ENCODE measurements around the gene MFRP.

The MFRP gene

GRCh38 chr11:119338318-119338890 is 8.1 kb downstream of the MFRP start:
- DNase-seq (ENCODE audit: low spot score), result peak; percentile 85

GRCh38 chr11:119337581-119338317 is 8.8 kb downstream of the MFRP start:
- no peak for DNase-seq (ENCODE audit: low spot score)

DNA sequence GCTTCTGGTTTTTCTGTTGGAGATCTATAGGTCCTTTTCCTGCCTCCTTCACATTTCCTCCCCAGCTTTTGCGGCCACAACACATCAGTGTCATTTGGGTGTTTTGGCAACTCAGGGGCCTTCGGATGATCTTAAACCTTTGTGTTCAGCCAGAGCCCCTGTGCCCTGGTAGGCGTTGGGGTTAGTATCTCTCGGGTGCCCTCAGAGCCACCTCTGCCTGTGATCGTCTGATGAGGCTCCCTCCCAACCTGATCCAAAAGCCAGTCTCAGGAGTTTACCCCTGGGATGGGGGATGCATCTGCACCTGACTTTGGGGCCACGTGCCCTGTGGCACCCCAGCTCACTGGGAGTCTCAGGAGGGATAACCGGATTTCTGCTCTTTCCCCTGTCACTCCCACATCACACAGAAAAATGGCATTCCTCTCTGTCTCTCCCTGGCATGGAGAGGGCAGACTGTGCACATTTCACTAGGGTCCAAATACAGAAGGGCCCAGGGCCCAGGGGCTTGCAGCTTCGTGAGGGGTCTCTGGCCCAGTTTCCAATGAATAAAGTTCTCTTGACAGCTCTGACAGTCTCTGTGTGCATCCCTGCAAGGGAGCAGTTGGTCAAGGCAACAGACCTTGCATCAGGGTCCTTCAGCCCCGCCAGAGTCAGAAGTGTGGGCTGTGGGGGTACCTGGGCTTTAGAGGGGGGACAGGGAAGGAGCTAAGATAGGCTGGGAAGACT is 9.6 kb downstream of the MFRP start:
- DNase-seq (ENCODE audit: low spot score), result no peak

GRCh38 chr11:119335655-119336543 is 10.6 kb downstream of the MFRP start:
- DNase-seq (ENCODE audit: low spot score), result no peak

DNA sequence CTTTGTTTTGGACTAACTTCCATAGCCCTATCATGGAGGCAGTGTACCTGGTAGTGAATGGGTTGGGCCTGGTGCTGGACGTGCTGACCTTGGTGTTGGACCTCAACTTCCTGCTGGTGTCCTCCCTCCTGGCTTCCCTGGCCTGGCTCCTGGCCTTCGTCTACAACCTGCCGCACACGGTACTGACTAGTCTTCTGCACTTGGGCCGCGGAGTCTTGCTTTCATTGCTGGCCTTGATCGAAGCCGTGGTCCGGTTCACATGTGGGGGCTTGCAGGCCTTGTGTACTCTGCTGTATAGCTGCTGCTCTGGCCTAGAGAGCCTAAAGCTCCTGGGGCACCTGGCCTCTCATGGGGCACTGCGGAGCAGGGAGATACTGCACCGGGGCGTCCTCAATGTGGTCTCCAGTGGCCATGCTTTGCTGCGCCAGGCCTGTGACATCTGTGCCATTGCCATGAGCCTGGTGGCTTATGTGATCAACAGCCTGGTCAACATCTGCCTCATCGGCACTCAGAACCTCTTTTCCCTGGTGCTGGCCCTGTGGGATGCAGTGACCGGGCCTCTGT is 11.3 kb downstream of the MFRP start:
- no peak for DNase-seq (ENCODE audit: low spot score)

DNA sequence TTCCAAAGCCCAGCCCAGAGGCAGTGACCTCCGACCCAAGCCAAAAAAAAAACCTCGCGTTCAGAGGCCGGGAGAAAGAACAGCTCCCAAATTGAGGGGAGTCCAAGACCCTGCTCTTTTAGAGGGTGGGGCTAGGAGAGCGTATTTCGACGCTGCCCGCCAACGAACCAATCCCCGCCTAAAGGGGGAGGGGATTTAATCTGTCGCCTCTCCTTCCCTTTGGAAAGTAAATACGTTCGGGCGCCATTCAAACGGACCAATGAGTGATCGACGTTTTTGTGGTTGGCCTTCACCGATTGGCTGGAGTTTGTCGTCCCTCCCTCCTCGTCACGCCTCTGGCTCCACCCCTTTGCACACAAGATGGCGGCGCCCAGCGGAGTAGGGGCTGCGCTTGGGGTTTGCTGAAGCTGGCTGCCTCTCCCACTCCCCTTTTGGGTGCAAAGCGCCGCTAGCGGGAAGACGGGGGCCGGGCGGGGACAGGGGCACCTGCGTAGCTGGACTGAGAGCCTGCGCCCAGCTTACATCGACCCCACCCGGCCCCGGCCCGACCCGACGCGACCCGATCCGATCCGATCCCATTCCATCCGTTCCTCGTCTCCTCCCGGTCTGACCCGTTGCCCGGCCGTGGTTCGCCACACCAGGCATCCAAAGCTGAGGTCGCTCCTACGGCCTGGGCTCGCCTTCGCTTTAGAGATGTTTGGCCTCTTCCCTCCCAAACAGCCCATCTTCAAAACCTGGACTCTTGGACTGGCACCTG is 12.2 kb downstream of the MFRP start, which contains the start of gene RNF26:
Gene RNF26, plus strand, starts transcription at position 354 of the 757 bp plus-strand sequence. CDS start 596 bp downstream, outside the sequence.
- peak; percentile 99 for DNase-seq (ENCODE audit: low spot score)

GRCh38 chr11:119332111-119332765 is 14.3 kb downstream of the MFRP start:
- DNase-seq (ENCODE audit: low spot score), result no peak

GRCh38 chr11:119330237-119330636 is 16.3 kb downstream of the MFRP start:
- no peak for DNase-seq (ENCODE audit: low spot score)

GRCh38 chr11:119329320-119329719 is 17.2 kb downstream of the MFRP start:
- no peak for DNase-seq (ENCODE audit: low spot score)

DNA sequence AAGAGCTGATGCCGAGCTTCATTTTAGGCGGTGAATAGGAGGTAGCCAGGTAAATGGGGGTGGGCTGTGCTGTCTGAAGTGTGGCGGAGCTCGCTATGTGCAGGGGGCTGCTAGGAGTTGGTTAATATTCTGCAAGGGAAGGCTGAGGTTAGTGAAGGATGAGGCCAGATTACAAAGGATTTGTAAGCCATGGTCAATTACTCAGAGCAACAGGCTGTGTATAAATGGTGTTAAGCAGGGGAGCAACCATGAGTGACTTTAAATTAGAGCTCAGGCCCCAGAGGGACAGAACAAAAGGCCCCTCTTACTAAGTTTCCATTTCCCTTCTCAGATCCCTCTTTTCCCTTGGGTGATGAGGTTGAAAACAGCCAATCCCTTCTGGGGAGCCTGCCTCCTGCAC is 22.3 kb downstream of the MFRP start:
- DNase-seq (ENCODE audit: low spot score), result no peak

DNA sequence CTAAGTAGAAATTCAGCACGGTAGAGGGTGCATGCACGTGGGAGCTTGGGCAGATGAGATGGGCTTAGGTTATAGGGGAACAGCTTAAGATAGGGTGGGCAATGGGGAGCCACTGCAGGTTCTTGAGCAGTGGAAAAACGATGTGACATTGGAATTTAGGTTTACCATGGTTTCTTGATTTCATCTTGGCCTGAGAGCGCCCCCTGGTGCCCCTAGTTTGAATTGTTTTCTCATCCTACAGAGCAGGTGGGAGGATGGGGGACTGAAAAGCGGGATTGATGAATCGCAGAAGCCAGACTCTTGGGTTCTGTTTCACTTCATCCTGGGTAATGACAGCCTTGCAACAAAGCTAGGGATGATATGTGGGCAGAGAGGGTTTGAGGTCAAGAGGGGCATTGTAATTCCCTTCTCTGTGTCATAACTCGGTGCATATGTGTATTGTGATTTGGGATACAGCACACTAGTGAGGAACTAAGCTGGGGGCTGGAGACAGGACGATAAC is 22.9 kb downstream of the MFRP start:
- DNase-seq (ENCODE audit: low spot score), result peak; percentile 78

GRCh38 chr11:119322921-119323531 is 23.5 kb downstream of the MFRP start:
- no peak for DNase-seq (ENCODE audit: low spot score)

DNA sequence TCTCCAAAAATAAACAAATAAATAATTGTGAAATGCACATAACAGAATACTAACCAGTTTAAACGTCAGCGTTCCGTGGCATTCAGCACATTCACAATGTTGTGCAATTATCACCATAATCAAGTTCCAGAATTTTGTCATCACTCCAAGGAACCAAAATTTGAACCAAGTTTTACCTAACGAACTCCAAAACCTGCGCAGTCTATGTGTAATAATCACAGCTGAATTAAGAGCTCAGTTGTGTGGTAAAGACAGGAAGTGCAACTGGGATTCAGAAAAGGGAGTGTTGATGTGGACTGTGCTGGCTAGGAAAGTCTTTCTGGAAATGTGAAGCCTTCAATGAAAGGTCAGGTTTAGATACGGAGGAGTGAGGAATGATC is 24.2 kb downstream of the MFRP start:
- DNase-seq (ENCODE audit: low spot score), result no peak

- no peak for DNase-seq (ENCODE audit: low spot score)
Observed at GRCh38 chr11:119320776-119321524, 25.6 kb downstream of the MFRP start.

- DNase-seq (ENCODE audit: low spot score), result peak; percentile 80
Observed at GRCh38 chr11:119320240-119320775, 26.2 kb downstream of the MFRP start.

GRCh38 chr11:119319700-119320239 is 26.7 kb downstream of the MFRP start:
- DNase-seq (ENCODE audit: low spot score), result no peak

DNA sequence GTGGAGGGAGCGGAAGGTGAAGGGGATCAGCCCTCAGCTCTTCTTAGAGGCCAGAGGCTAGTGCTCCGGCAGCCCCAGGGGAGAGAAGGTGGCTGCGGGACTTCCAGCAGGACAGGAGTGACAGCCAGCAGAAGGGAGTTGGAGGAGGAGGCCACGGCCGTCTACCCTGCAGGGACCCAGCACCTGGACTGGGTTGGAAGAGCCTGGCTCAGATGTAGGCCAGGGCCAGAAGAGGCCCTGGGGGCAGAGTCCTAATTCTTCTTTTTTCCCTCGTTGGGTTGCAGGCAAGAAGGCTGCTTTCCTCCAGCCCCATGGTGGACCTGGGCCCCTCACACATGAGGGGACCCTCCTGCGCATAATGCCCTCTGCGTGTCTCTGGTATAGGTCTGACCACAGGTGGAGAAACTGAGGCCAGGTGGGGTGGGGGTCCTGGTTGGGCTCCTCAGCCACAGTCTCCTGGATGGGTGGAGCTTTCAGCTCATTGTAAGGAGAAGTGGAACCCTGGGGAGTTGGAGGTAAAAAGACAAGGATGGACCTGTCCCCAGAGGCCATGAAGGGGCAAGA is 27.3 kb downstream of the MFRP start:
- DNase-seq (ENCODE audit: low spot score), result no peak
